PC-3 (cell line): ENCODE measurements around the gene OSMR. TPM values are rescaled to one million over a fixed set of nuclear protein-coding genes. Genes with fewer than 3 reads are reported as not detected.
"Not testable (repeated sequence)": the region's sequence is repeated elsewhere in the genome, so short reads cannot be mapped to it uniquely, and the experiment has no call there.

Experiments
- ATAC-seq: fragments of 200-7000 bp; cut with Tn5 transposase; 2 replicates; pipeline ENCODE4 v1.9.1; 2020; ENCODE audit warnings: mild to moderate bottlenecking, moderate library complexity
- BruUV-seq: library from RNA; stranded (reverse); fragments of 400-500 nt; replicated peaks from 2 replicates; lab custom pipeline; 2021; lab: Mats Ljungman, UMichigan
- CTCF ChIA-PET: fragments of 300-600 bp; sonication (Branson Sonifier 250); formaldehyde crosslinking; loops from one replicate; lab custom pipeline; 2022; ENCODE audit warnings: antibody characterized with exemption; lab: Charles Lee
- POLR2A ChIA-PET: fragments of 300-600 bp; sonication (Branson Sonifier 250); formaldehyde crosslinking; loops from one replicate; lab custom pipeline; 2022; ENCODE audit warnings: antibody characterized with exemption; ENCODE audit not compliant: unreplicated experiment; lab: Charles Lee
- DNase-seq: peaks from one replicate; pipeline ENCODE4 v3.0.0-alpha.2; 2015
- H2AFZ ChIP-seq: fragments of 300-600 bp; sonication (generic); 2 replicates; pipeline ENCODE4 v1.6.0; 2016; ENCODE audit warnings: antibody characterized with exemption, low read length
- H3F3A ChIP-seq: fragments of 300-600 bp; sonication (generic); one replicate; pipeline ENCODE4 v1.6.0; 2017; ENCODE audit warnings: antibody characterized with exemption, low read length, control low read depth, mild to moderate bottlenecking; ENCODE audit not compliant: unreplicated experiment
- H3K27ac ChIP-seq: fragments of 300-600 bp; sonication (generic); 2 replicates; pipeline ENCODE4 v1.5.1; 2016; ENCODE audit warnings: mild to moderate bottlenecking, low read length
- H3K27me3 ChIP-seq: fragments of 300-600 bp; sonication (generic); 2 replicates; pipeline ENCODE4 v1.6.1; 2016; ENCODE audit warnings: low read length, mixed read lengths
- H3K36me3 ChIP-seq: fragments of 300-600 bp; sonication (generic); 2 replicates; pipeline ENCODE4 v1.6.1; 2016; ENCODE audit warnings: low read depth, mixed run types, low read length, mixed read lengths
- H3K4me1 ChIP-seq: fragments of 300-600 bp; sonication (generic); 2 replicates; pipeline ENCODE4 v1.5.1; 2016; ENCODE audit warnings: low read length; ENCODE audit not compliant: insufficient read depth
- H3K4me2 ChIP-seq: fragments of 300-600 bp; sonication (generic); 2 replicates; pipeline ENCODE4 v1.6.0; 2016; ENCODE audit warnings: low read length
- H3K4me3 ChIP-seq: fragments of 300-600 bp; sonication (generic); 2 replicates; pipeline ENCODE4 v1.5.1; 2016; ENCODE audit warnings: mild to moderate bottlenecking, low read length, mixed read lengths
- H3K79me2 ChIP-seq: fragments of 300-600 bp; sonication (generic); 2 replicates; pipeline ENCODE4 v1.6.1; 2017; ENCODE audit warnings: low read length, mixed read lengths
- H3K9ac ChIP-seq: fragments of 300-600 bp; sonication (generic); 2 replicates; pipeline ENCODE4 v1.6.0; 2016; ENCODE audit warnings: mild to moderate bottlenecking, low read length
- H3K9me2 ChIP-seq: fragments of 300-600 bp; sonication (generic); replicated peaks from 2 replicates; pipeline ENCODE4 v1.6.1; 2016; ENCODE audit warnings: mixed run types, low read length, mixed read lengths
- H3K9me3 ChIP-seq: fragments of 300-600 bp; sonication (generic); 2 replicates; pipeline ENCODE4 v1.6.1; 2016; ENCODE audit warnings: low read length, mixed read lengths
- H4K20me1 ChIP-seq: fragments of 300-600 bp; sonication (generic); 2 replicates; pipeline ENCODE4 v1.6.1; 2016; ENCODE audit warnings: low read length, mixed read lengths
- CTCF ChIP-seq: fragments of 300-600 bp; sonication (generic); conservative IDR thresholded peaks from 2 replicates; pipeline ENCODE4 v1.5.1; 2017; ENCODE audit warnings: antibody characterized with exemption, low read depth, mild to moderate bottlenecking, low read length
- EZH2 ChIP-seq: fragments of 300-600 bp; sonication (generic); IDR thresholded peaks from one replicate; pipeline ENCODE4 v1.6.1; 2017; ENCODE audit warnings: antibody characterized with exemption, mild to moderate bottlenecking, low read length; ENCODE audit not compliant: unreplicated experiment
- EZH2phosphoT487 ChIP-seq: fragments of 300-600 bp; sonication (generic); IDR thresholded peaks from 2 replicates; pipeline ENCODE4 v1.6.1; 2018; ENCODE audit warnings: mild to moderate bottlenecking, antibody characterized with exemption, low read length, borderline replicate concordance
- intact Hi-C: fragments of 100-400 bp; cut with micrococcal nuclease; formaldehyde crosslinking; loops from 2 replicates; pipeline ENCODE4 v1.9.0; 2023
- total RNA-seq: library from RNA; depleted of rRNA; stranded (reverse); fragments of >200 nt; gene quantifications from 2 replicates; pipeline ENCODE4 v1.2.3, GENCODE V29; 2014

Gene OSMR
- total RNA-seq, 1 experiment from 2014 or later: 13.7 TPM

DNA sequence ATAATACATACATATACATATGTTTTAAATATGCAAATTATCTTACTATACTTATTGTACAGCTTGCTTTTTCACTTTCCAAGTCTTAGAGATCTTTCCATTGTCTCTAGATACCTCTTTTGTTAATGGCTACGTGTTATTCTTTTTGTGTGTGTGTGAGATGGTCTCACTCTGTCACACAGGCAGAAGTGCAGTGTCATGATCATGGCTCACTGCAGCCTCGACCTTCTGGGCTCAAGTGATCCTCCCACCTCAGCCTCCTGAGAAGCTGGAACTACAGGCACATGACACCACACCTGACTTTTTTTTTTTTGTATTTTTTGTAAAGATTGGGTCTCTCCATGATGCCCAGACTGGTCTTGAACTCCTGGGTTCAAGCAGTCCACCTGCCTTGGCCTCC lies 2.8 kb downstream of the OSMR start:
- H3F3A ChIP-seq: peaks cover 4% of the 10 kb centered on the region
- no peaks in the 10 kb centered on the region for H3K9me2 ChIP-seq
- intact Hi-C loops: loop anchor here (5.0 kb wide), 1 partner anchor 74 kb away; no protein-coding TSS in a partner anchor
- H3K79me2 ChIP-seq: peaks cover 82% of the 10 kb centered on the region
- CTCF ChIA-PET: no interaction called here
- no peaks in the 10 kb centered on the region for H3K27me3 ChIP-seq
- DNase-seq (no peak), ATAC-seq (no peak)
- no peak overlapping the region for H3K4me3 ChIP-seq
- TF ChIP-seq EZH2phosphoT487 (no peak), CTCF (no peak), EZH2 (no peak)
- BruUV-seq: no TSS peak
- H3K9ac ChIP-seq: no peak overlapping the region
- POLR2A ChIA-PET: no interaction called here
- peaks cover 35% of the 10 kb centered on the region for H3K4me1 ChIP-seq
- peaks cover 22% of the 10 kb centered on the region for H3K36me3 ChIP-seq
- H3K4me2 ChIP-seq: peak overlapping the region; percentile 96
- H2AFZ ChIP-seq: no peak overlapping the region
- H3K9me3 ChIP-seq: 0 out of 2 replicates have a peak, but pooled peaks cover 4% of the 10 kb centered on the region
- no peak overlapping the region for H3K27ac ChIP-seq
- 0 out of 2 replicates have a peak, but pooled peaks cover 5% of the 10 kb centered on the region for H4K20me1 ChIP-seq

DNA sequence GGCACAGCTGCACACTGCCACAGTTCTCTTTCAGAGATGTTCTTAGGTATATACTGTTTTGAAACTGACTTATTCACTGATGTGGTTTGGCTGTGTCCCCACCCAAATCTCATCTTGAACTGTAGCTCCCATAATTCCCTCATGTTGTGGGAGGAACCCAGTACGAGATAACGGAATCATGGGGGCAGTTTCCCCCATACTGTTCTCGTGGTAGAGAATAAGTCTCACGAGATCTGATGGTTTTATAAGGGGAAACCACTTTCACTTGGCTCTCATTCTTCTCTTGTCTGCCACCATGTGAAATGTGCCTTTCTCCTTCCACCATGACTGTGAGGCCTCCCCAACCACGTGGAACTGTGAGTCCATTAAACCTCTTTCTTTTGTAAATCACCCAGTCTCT lies 5.8 kb downstream of the OSMR start:
- intact Hi-C loops, H3K9me3 ChIP-seq, DNase-seq, H2AFZ ChIP-seq, H3F3A ChIP-seq, BruUV-seq, H3K9me2 ChIP-seq, H3K27me3 ChIP-seq, ATAC-seq, H3K4me2 ChIP-seq, H3K9ac ChIP-seq, H4K20me1 ChIP-seq, CTCF ChIA-PET, POLR2A ChIA-PET, H3K27ac ChIP-seq, H3K4me3 ChIP-seq: not testable (repeated sequence)
- H3K4me1 ChIP-seq: peaks cover 40% of the 10 kb centered on the region
- peaks cover 22% of the 10 kb centered on the region for H3K36me3 ChIP-seq
- H3K79me2 ChIP-seq: peaks cover 89% of the 10 kb centered on the region

- peak overlapping the region; percentile 4; the same call in 1 of the 2 replicates for H3K4me3 ChIP-seq
- POLR2A ChIA-PET: interaction anchor here (0.7 kb wide), 1 partner anchor 513 kb away, joined by 5 read pairs; no protein-coding TSS in a partner anchor
- H3K27me3 ChIP-seq: no peaks in the 10 kb centered on the region
- H3K27ac ChIP-seq: peak overlapping the region; percentile 60
- no peaks in the 10 kb centered on the region for H4K20me1 ChIP-seq
- no peak for TF ChIP-seq EZH2phosphoT487
- no peak for TF ChIP-seq CTCF
- TF ChIP-seq EZH2: no peak
- CTCF ChIA-PET: no interaction called here
- H3K9me3 ChIP-seq: 0 out of 2 replicates have a peak, but pooled peaks cover 4% of the 10 kb centered on the region
- intact Hi-C loops: loop anchor here (2.0 kb wide), 1 partner anchor 19 kb away; no protein-coding TSS in a partner anchor
- H3K4me2 ChIP-seq: peak overlapping the region; percentile 49
- DNase-seq (peak; percentile 98), ATAC-seq (peak; percentile 95)
- no peak overlapping the region for H2AFZ ChIP-seq
- no peaks in the 10 kb centered on the region for H3K9me2 ChIP-seq
- BruUV-seq: no TSS peak
- H3K79me2 ChIP-seq: peaks cover 89% of the 10 kb centered on the region
- H3K36me3 ChIP-seq: peaks cover 22% of the 10 kb centered on the region
- peaks cover 31% of the 10 kb centered on the region for H3K4me1 ChIP-seq
- 0 out of 2 replicates have a peak overlapping the region, but pooled peaks have one; percentile 6 for H3K9ac ChIP-seq
- peaks cover 6% of the 10 kb centered on the region for H3F3A ChIP-seq
These were observed 8.1 kb downstream of the OSMR start for GRCh38 chr5:38853753-38854470.
